Activated CD4-positive, alpha-beta T cell treated with anti-CD3 and anti-CD28 coated beads, Interleukin-2, amount 10 ng/mL, durations not matched to agents 24 days and 14 days (primary cell): ENCODE results near the gene PTPN7. TPM values are rescaled to one million over a fixed set of nuclear protein-coding genes. Genes with fewer than 3 reads are reported as not detected.

ENCODE experiments used
- DNase-seq: peaks from one replicate; pipeline ENCODE4 v3.0.0; 2022
- H3K27ac Mint-ChIP-seq: one replicate; pipeline ENCODE4 v1.8.0; 2022; ENCODE audit warnings: mild to moderate bottlenecking, mixed read lengths
- H3K27me3 Mint-ChIP-seq: one replicate; pipeline ENCODE4 v1.8.0; 2022; ENCODE audit warnings: mixed read lengths
- H3K36me3 Mint-ChIP-seq: one replicate; pipeline ENCODE4 v1.8.0; 2022; ENCODE audit warnings: low read depth, mild to moderate bottlenecking, mixed read lengths
- H3K4me1 Mint-ChIP-seq: one replicate; pipeline ENCODE4 v1.8.0; 2021; ENCODE audit warnings: mixed read lengths
- H3K4me3 Mint-ChIP-seq: one replicate; pipeline ENCODE4 v1.8.0; 2022; ENCODE audit warnings: mild to moderate bottlenecking, moderate library complexity, mixed read lengths
- H3K9me3 Mint-ChIP-seq: one replicate; pipeline ENCODE4 v1.8.0; 2021; ENCODE audit warnings: mixed read lengths
- intact Hi-C: fragments of 100-400 bp; cut with micrococcal nuclease; formaldehyde crosslinking; loops from one replicate; pipeline ENCODE4 v1.15.1; 2023
- total RNA-seq: library from RNA; stranded (reverse); gene quantifications from 2 replicates; pipeline ENCODE4 v1.2.3, GENCODE V29; 2022

PTPN7 gene
- total RNA-seq, 1 donor from 2014 or later, result 478 TPM

DNA sequence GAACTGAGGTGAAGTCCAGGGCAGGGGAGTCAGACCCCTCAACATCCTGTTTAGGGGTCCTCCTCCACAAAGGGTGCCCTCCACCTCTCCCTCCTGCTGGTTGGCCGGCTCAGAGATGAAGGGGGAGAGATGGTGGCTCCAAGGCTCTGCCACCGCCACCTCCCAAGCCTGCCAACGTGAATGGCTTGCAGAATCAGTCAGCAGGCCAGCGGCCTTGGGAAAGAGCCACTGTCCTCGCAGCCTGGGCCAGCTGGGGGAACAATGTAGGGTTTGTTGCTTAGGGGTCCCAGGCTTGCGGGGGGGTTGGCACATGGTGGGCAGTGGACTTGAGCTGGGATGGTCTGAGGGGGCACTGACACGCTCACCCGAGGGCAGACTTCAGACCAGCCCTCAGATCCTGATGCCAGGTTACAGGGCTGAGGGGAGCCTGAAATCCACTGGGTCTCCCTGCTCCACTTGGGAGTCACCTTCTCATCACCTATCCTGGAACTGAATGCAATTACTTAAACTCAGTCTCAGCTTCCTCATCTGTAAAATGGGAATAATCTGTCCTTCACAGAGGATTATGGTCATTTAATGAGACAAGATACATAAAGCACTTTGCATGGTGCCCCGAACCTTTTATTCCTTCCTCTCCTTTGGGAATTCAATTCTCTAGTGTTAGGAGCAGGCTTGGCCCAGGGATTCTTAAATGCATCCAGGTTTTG lies 29.4 kb downstream of the PTPN7 start:
- H3K27me3 Mint-ChIP-seq, result no peaks in the 10 kb centered on the region
- no peak for DNase-seq
- H3K4me3 Mint-ChIP-seq, result no peak overlapping the region
- no peak overlapping the region for H3K27ac Mint-ChIP-seq
- H3K9me3 Mint-ChIP-seq, result no peaks in the 10 kb centered on the region
- H3K36me3 Mint-ChIP-seq, result peaks cover 16% of the 10 kb centered on the region
- H3K4me1 Mint-ChIP-seq, result peaks cover 2% of the 10 kb centered on the region
- intact Hi-C loops, result no loop called here

- H3K27ac Mint-ChIP-seq, result no peak overlapping the region
- no peak overlapping the region for H3K4me3 Mint-ChIP-seq
- H3K36me3 Mint-ChIP-seq, result peaks cover 16% of the 10 kb centered on the region
- peaks cover 2% of the 10 kb centered on the region for H3K4me1 Mint-ChIP-seq
- intact Hi-C loops, result no loop called here
- no peaks in the 10 kb centered on the region for H3K9me3 Mint-ChIP-seq
- DNase-seq, result no peak
- H3K27me3 Mint-ChIP-seq, result peaks cover 3% of the 10 kb centered on the region
Measured at GRCh38 chr1:202130297-202130721, 30.1 kb downstream of the PTPN7 start.

DNA sequence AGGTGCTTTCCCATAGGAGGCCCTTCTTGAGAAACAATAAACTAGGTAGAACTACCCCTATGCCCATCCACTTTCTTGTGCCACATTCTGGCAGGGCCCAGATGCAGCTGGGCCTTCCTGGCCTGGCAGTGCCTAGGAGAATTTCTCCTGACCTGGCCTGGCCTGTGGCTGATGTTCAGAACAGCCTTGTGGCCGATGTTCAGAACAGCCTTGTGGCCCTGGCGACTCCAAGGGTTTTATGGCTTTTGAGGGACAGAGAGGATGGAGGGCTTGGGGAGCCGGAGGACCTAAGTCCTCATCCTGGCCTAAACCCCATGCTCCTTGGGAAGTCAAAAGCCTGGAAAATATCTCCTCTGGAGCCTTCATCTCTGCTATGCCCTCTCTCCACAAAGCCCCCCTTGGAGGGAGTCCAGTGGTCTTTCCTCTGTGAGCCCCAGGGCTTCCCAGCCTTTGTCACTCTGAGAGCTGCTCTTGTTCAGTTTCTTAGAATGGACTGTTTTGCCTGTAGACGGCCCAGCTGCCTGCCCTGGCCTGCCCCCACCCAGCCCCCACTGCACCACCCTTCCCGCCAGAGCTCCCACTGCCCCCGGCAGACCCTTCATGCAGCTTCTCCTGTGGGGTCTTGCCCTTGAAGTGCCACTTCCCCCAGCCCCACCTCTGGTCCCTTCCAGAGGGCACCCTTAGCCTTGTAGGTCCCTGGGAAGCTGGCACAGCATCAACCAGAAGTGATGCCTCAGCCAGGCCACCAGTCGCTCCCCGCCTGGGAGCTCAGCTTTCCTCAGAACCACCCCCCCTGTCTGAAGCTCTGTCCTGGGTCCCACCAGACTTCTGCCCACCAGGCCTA lies 30.7 kb downstream of the PTPN7 start:
- H3K27me3 Mint-ChIP-seq, result peaks cover 3% of the 10 kb centered on the region
- H3K4me1 Mint-ChIP-seq, result peaks cover 2% of the 10 kb centered on the region
- no peak for DNase-seq
- no peak overlapping the region for H3K4me3 Mint-ChIP-seq
- peaks cover 14% of the 10 kb centered on the region for H3K36me3 Mint-ChIP-seq
- H3K27ac Mint-ChIP-seq, result no peak overlapping the region
- no peaks in the 10 kb centered on the region for H3K9me3 Mint-ChIP-seq
- intact Hi-C loops, result no loop called here

DNA sequence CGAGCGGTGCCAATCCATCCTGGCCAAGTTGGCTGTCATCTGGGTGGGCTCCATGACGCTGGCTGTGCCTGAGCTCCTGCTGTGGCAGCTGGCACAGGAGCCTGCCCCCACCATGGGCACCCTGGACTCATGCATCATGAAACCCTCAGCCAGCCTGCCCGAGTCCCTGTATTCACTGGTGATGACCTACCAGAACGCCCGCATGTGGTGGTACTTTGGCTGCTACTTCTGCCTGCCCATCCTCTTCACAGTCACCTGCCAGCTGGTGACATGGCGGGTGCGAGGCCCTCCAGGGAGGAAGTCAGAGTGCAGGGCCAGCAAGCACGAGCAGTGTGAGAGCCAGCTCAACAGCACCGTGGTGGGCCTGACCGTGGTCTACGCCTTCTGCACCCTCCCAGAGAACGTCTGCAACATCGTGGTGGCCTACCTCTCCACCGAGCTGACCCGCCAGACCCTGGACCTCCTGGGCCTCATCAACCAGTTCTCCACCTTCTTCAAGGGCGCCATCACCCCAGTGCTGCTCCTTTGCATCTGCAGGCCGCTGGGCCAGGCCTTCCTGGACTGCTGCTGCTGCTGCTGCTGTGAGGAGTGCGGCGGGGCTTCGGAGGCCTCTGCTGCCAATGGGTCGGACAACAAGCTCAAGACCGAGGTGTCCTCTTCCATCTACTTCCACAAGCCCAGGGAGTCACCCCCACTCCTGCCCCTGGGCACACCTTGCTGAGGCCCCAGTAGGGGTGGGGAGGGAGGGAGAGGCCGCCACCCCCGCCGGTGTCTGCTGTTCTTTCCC lies 32.4 kb downstream of the PTPN7 start:
- H3K4me3 Mint-ChIP-seq, result no peak overlapping the region
- no peaks in the 10 kb centered on the region for H3K9me3 Mint-ChIP-seq
- peaks cover 4% of the 10 kb centered on the region for H3K27me3 Mint-ChIP-seq
- peaks cover 6% of the 10 kb centered on the region for H3K36me3 Mint-ChIP-seq
- intact Hi-C loops, result no loop called here
- H3K4me1 Mint-ChIP-seq, result peaks cover 2% of the 10 kb centered on the region
- no peak overlapping the region for H3K27ac Mint-ChIP-seq
- DNase-seq, result no peak

DNA sequence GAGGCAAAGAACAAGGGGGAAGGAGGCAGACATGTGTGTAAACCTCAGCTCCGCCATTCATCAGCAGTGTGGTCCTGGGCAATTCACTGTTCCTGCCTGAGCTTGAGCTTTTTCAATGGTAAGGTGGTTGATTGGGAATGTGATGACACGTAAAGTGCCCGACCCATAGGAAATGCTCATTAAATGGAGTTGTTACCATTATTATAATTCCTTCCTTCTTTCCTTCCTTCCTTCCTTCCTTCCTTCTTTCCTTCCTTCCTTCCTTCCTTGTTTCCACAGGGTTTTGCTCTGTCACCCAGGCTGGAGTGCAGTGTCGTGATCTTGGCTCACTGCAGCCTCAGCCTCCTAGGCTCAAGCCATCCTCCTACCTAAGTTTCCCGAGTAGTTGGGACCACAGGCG lies 33.3 kb downstream of the PTPN7 start:
- no peak for DNase-seq
- Mint-ChIP-seq H3K4me1 (no peaks in the 10 kb centered on the region), H3K4me3 (no peak overlapping the region), H3K9me3 (no peaks in the 10 kb centered on the region), H3K27ac (no peak overlapping the region), H3K36me3 (no peaks in the 10 kb centered on the region), H3K27me3 (peaks cover 4% of the 10 kb centered on the region)
- intact Hi-C loops, result no loop called here

DNA sequence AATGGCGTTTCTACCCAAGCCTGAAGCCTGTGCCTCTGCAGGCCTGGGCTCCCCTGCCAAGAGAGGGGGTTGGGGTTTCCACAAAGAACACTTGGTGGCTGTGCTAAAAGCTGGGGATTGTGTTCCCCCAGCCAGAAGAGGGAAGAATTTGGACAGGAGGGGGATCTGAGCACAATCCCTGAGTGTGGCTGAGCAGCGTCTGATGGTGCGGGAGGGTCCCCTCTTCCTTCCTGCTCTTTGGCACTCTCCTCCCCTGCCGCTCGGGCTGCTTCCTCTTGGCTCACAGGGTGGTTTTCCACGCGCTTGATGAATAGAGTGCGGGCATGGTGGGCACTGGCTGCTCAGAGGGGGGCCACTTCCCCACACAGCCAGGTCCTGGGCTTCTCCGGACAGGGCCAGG lies 34.0 kb downstream of the PTPN7 start:
- Mint-ChIP-seq H3K27me3 (peaks cover 7% of the 10 kb centered on the region), H3K4me1 (no peaks in the 10 kb centered on the region), H3K4me3 (no peak overlapping the region), H3K27ac (no peak overlapping the region), H3K36me3 (no peaks in the 10 kb centered on the region), H3K9me3 (no peaks in the 10 kb centered on the region)
- intact Hi-C loops, result no loop called here
- no peak for DNase-seq

DNA sequence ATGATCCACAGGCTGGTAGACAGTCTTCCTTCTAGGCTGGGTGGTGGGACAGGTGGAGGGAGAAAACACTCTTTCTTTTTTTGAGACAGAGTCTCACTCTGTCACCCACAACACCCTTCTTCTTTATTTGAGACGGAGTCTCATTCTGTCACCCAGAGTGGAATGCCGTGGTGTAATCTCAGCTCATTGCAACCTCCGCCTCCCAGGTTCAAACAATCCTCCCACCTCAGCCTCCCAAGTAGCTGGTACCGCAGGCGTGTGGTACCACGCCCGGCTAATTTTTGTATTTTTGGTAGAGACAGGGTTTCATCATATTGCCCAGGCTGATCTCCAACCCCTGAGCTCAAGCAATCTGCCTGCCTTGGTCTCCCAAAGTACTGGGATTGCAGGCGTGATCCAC lies 34.8 kb downstream of the PTPN7 start:
- Mint-ChIP-seq H3K36me3 (no peaks in the 10 kb centered on the region), H3K27me3 (peaks cover 7% of the 10 kb centered on the region), H3K4me3 (no peak overlapping the region), H3K9me3 (no peaks in the 10 kb centered on the region), H3K27ac (no peak overlapping the region), H3K4me1 (no peaks in the 10 kb centered on the region)
- intact Hi-C loops, result no loop called here
- DNase-seq, result no peak

DNA sequence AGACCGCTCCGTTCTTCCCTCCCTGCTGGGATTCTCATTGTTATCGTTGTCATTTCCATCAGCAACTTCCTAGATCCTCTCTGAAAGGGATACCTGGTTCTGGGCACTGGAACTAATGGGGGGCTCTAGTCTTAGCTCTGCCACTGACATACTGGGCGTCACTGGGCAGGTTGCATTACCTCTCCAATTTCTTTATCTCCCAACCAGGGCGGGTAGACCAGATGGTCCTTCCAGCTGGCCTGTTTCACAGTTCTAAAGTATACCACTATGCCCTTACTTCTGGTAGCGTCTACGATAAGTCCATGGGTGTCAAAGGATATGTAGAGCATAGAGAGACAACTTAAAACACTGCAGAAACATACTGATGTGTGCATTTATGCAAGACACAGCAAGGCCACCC lies 36.3 kb downstream of the PTPN7 start:
- DNase-seq, result no peak
- Mint-ChIP-seq H3K27ac (no peak overlapping the region), H3K4me3 (no peak overlapping the region), H3K9me3 (no peaks in the 10 kb centered on the region), H3K36me3 (no peaks in the 10 kb centered on the region), H3K27me3 (peaks cover 7% of the 10 kb centered on the region), H3K4me1 (no peaks in the 10 kb centered on the region)
- intact Hi-C loops, result no loop called here

DNA sequence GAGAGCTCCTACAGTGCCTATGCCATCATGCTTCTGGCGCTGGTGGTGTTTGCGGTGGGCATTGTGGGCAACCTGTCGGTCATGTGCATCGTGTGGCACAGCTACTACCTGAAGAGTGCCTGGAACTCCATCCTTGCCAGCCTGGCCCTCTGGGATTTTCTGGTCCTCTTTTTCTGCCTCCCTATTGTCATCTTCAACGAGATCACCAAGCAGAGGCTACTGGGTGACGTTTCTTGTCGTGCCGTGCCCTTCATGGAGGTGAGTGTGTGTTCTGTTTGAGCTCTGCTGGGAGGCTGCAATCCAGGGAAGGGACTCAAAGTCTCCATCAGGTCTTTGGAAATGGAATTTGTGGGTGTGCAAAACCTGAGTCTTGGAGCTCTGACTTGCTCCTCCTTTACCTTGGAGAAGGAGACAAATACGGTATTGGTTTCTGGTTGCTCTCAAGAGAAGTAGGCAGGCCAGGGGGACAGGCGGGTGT lies 37.0 kb downstream of the PTPN7 start:
- DNase-seq, result no peak
- Mint-ChIP-seq H3K4me3 (no peak overlapping the region), H3K9me3 (no peaks in the 10 kb centered on the region), H3K4me1 (no peaks in the 10 kb centered on the region), H3K36me3 (no peaks in the 10 kb centered on the region), H3K27ac (no peak overlapping the region), H3K27me3 (peaks cover 7% of the 10 kb centered on the region)
- intact Hi-C loops, result no loop called here

DNA sequence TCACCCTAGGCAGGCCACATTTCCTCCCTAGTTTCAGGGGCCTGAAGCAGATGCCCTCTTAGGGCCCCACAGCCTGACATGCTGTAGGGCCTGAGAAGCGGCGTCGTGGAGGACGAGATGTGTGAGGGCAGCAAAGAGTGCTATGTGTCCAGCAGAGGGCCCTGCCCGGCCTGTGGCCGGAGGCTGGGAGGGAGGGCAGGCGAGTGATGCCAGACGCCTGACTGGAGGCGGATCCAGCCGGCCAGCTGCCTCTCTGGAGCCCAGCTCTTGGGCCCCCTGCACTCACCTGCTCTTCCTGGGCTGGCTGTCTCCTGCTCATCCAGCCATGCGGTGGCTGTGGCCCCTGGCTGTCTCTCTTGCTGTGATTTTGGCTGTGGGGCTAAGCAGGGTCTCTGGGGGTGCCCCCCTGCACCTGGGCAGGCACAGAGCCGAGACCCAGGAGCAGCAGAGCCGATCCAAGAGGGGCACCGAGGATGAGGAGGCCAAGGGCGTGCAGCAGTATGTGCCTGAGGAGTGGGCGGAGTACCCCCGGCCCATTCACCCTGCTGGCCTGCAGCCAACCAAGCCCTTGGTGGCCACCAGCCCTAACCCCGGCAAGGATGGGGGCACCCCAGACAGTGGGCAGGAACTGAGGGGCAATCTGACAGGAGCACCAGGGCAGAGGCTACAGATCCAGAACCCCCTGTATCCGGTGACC lies 37.6 kb downstream of the PTPN7 start, which contains the start of gene GPR37L1:
TSS of gene GPR37L1 (plus strand) at position 279 of the 697 bp plus-strand sequence. CDS start at position 326, 47 bp downstream.
- no peak within 1 kb of the TSS for H3K27ac Mint-ChIP-seq

GRCh38 chr1:202121006-202121405 lies 39.4 kb downstream of the PTPN7 start:
- Mint-ChIP-seq H3K27me3 (peaks cover 7% of the 10 kb centered on the region), H3K4me1 (no peaks in the 10 kb centered on the region), H3K9me3 (no peaks in the 10 kb centered on the region), H3K4me3 (no peak overlapping the region), H3K36me3 (no peaks in the 10 kb centered on the region), H3K27ac (no peak overlapping the region)
- DNase-seq, result no peak
- intact Hi-C loops, result no loop called here

More for the DNA sequence above, 37.6 kb downstream of the PTPN7 start, which contains the start of gene GPR37L1:
- Mint-ChIP-seq H3K9me3 (no peaks in the 10 kb centered on the region), H3K4me1 (no peaks in the 10 kb centered on the region), H3K27me3 (peaks cover 7% of the 10 kb centered on the region), H3K36me3 (no peaks in the 10 kb centered on the region), H3K4me3 (no peak within 1 kb of the TSS)
- intact Hi-C loops, result no loop called here
- DNase-seq, result no peak

DNA sequence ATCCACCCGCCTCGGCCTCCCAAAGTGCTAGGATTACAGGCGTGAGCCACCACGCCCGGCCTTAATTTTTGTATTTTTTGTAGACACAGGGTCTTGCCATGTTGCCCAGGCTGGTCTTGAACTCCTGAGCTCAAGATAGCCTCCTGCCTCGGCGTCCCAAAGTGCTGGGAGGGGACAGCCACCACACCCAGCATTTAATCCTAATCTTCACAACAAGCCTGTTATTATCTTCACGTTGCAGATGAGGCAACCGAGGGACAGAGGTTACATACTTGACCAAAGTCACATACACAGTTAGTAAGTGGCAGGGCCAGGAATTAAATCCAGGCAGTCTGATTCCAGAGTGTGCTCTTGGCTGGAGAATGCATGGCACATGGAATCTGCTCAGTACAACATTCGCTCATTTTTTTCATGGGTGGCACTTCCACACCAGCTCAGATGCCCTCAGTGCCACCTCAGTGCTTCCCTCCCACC lies 42.5 kb downstream of the PTPN7 start:
- Mint-ChIP-seq H3K9me3 (no peaks in the 10 kb centered on the region), H3K27ac (no peak overlapping the region), H3K36me3 (no peaks in the 10 kb centered on the region), H3K4me3 (no peak overlapping the region), H3K27me3 (peaks cover 7% of the 10 kb centered on the region), H3K4me1 (no peaks in the 10 kb centered on the region)
- intact Hi-C loops, result loop anchor here (2.0 to 5.0 kb wide), 3 partner anchors 109 to 221 kb away; no protein-coding TSS in a partner anchor
- no peak for DNase-seq

- H3K4me1 Mint-ChIP-seq, result no peaks in the 10 kb centered on the region
- no peak overlapping the region for H3K27ac Mint-ChIP-seq
- intact Hi-C loops, result loop anchor here (5.0 kb wide), 1 partner anchor 219 kb away; no protein-coding TSS in a partner anchor
- no peaks in the 10 kb centered on the region for H3K36me3 Mint-ChIP-seq
- no peak overlapping the region for H3K4me3 Mint-ChIP-seq
- peaks cover 4% of the 10 kb centered on the region for H3K27me3 Mint-ChIP-seq
- no peaks in the 10 kb centered on the region for H3K9me3 Mint-ChIP-seq
- no peak for DNase-seq
Measured at GRCh38 chr1:202116287-202116686, 44.1 kb downstream of the PTPN7 start.
